ENCODE results near the gene ATP5PD.

GRCh38 chr17:75078284-75079022 lies 31.7 kb upstream of the ATP5PD start:
- TF ChIP-seq MZF1 (tag by site-specific recombination; IDR thresholded peaks at IDR 0.05; ENCODE audit: borderline replicate concordance) (no peak), ZNF585B (tag by site-specific recombination; IDR thresholded peaks at IDR 0.05) (no peak), YY1 (tag by site-specific recombination; IDR thresholded peaks at IDR 0.05) (no peak), CTCF (tag by site-specific recombination; IDR thresholded peaks at IDR 0.05) (no peak), ZBTB44 (tag by site-specific recombination; IDR thresholded peaks at IDR 0.05) (no peak), SALL2 (tag by site-specific recombination; IDR thresholded peaks at IDR 0.05; ENCODE audit: borderline replicate concordance) (no peak)
